Lower leg skin (tissue), 3 donors: Measurements from ENCODE around the gene LMNB1.

Experiments
- POLR2A ChIP-seq, 2 donors: fragments of 450-650 bp; IDR thresholded peaks; one replicate each; pipeline ENCODE4 v1.6.1; 2016 to 2017; ENCODE audit warnings: antibody characterized with exemption in 2 of 2, mild to moderate bottlenecking in 1 of 2, moderate library complexity in 1 of 2
- TF ChIP-seq, protein P1 (sequence below), 3 donors: fragments of 450-650 bp; IDR thresholded peaks; one replicate each; pipeline ENCODE4 v1.5.1; 2016; ENCODE audit warnings: antibody characterized with exemption in 3 of 3, mild to moderate bottlenecking in 3 of 3, moderate library complexity in 2 of 3

DNA sequence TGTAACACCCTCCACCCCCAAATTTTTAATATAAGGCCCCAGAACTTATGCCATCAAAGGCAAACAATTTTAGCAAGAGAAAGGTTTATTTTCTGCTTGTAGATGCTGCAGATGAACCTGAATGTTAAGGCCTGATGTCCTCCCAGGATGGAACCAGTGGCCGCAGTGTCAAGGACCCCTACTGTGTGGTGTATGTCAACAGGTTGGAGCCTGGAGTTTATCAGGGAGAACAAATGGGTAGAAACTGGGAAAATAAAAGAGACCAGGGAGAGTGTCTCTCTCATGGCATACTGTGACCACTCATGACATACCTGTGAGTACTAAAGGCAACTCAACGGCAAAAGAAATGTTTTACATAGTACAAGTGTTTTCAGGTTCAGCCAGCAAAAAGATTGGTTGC is 34.5 kb upstream of the LMNB1 start:
- TF ChIP-seq, protein P1, sequence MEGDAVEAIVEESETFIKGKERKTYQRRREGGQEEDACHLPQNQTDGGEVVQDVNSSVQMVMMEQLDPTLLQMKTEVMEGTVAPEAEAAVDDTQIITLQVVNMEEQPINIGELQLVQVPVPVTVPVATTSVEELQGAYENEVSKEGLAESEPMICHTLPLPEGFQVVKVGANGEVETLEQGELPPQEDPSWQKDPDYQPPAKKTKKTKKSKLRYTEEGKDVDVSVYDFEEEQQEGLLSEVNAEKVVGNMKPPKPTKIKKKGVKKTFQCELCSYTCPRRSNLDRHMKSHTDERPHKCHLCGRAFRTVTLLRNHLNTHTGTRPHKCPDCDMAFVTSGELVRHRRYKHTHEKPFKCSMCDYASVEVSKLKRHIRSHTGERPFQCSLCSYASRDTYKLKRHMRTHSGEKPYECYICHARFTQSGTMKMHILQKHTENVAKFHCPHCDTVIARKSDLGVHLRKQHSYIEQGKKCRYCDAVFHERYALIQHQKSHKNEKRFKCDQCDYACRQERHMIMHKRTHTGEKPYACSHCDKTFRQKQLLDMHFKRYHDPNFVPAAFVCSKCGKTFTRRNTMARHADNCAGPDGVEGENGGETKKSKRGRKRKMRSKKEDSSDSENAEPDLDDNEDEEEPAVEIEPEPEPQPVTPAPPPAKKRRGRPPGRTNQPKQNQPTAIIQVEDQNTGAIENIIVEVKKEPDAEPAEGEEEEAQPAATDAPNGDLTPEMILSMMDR (IDR thresholded peaks at IDR 0.05) = no peak
- no peak for TF ChIP-seq POLR2A (IDR thresholded peaks at IDR 0.05)
